GM12875 (cell line): ENCODE results near the gene FGGY.
"Not testable (repeated sequence)": the region's sequence is repeated elsewhere in the genome, so short reads cannot be mapped to it uniquely, and the experiment has no call there.

Experiments
- H3K4me3 ChIP-seq: one replicate; pipeline ENCODE4 v1.5.1; 2011; ENCODE audit warnings: low read depth, low read length, control low read depth
- CTCF ChIP-seq: IDR thresholded peaks from 2 replicates; pipeline ENCODE4 v1.5.1; 2011; ENCODE audit warnings: low read depth, mild to moderate bottlenecking, control low read depth, inconsistent platforms, low read length, moderate library complexity, borderline replicate concordance; ENCODE audit not compliant: insufficient read depth

Gene FGGY

GRCh38 chr1:59556802-59557548, 260.1 kb downstream of the FGGY start:
- TF ChIP-seq CTCF = no peak
- no peak overlapping the region for H3K4me3 ChIP-seq

- TF ChIP-seq CTCF = no peak
- no peak overlapping the region for H3K4me3 ChIP-seq
Observed at GRCh38 chr1:59557549-59557885, 260.6 kb downstream of the FGGY start.

- H3K4me3 ChIP-seq = not testable (repeated sequence)
Observed at GRCh38 chr1:59558580-59558979, 261.7 kb downstream of the FGGY start.

- no peak for TF ChIP-seq CTCF
- no peak overlapping the region for H3K4me3 ChIP-seq
Observed at GRCh38 chr1:59560807-59561450, 264.0 kb downstream of the FGGY start.

- TF ChIP-seq CTCF = no peak
- no peak overlapping the region for H3K4me3 ChIP-seq
Observed at GRCh38 chr1:59561796-59562195, 264.9 kb downstream of the FGGY start.

GRCh38 chr1:59564192-59564891, 267.4 kb downstream of the FGGY start:
- H3K4me3 ChIP-seq = no peak overlapping the region
- no peak for TF ChIP-seq CTCF

GRCh38 chr1:59565611-59566410, 268.9 kb downstream of the FGGY start:
- TF ChIP-seq CTCF = no peak
- no peak overlapping the region for H3K4me3 ChIP-seq
